Measurements from ENCODE around the gene ARHGEF3.

ARHGEF3 gene

DNA sequence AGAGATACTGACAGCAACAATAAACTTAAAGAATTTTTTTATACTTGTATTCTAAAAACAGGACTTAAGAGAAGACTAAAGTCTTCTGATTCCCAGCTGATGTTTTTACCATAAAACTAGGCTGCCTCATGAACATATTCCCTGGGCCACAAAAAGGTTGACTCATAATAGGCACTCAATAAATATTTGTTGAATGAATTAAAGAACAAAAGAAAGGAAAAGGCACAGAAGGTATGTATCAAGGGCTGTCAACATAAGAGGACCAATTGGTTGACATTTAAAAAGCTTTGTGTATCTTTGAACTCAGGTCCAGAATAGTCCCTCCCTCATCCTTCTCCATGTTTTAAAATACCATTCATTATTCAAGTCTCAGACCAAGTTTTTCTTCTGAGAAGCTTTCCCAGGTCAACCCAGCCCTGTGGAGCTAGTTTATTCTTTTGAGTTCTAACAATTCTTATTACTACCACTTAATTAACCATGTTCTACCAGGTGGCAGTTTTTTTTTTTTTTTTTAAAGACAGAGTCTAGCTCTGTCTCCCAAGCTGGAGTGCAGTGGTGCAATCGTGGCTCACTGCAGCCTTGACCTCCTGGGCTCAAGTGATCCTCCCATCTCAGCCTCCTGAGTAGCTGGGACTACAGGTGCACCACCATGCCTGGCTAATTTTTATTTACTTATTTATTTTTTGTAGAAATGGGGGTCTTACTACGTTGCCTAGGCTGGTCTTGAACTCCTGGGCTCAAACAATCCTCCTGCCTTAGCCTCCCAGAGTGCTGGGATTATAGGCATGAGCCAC lies 17.5 kb upstream of the ARHGEF3 start:
- TF ChIP-seq, protein P1, sequence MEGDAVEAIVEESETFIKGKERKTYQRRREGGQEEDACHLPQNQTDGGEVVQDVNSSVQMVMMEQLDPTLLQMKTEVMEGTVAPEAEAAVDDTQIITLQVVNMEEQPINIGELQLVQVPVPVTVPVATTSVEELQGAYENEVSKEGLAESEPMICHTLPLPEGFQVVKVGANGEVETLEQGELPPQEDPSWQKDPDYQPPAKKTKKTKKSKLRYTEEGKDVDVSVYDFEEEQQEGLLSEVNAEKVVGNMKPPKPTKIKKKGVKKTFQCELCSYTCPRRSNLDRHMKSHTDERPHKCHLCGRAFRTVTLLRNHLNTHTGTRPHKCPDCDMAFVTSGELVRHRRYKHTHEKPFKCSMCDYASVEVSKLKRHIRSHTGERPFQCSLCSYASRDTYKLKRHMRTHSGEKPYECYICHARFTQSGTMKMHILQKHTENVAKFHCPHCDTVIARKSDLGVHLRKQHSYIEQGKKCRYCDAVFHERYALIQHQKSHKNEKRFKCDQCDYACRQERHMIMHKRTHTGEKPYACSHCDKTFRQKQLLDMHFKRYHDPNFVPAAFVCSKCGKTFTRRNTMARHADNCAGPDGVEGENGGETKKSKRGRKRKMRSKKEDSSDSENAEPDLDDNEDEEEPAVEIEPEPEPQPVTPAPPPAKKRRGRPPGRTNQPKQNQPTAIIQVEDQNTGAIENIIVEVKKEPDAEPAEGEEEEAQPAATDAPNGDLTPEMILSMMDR (conservative IDR thresholded peaks at IDR 0.05) = no peak
- TF ChIP-seq ZFX (IDR thresholded peaks at IDR 0.05) = no peak
- H3K27ac ChIP-seq = no peak overlapping the region

DNA sequence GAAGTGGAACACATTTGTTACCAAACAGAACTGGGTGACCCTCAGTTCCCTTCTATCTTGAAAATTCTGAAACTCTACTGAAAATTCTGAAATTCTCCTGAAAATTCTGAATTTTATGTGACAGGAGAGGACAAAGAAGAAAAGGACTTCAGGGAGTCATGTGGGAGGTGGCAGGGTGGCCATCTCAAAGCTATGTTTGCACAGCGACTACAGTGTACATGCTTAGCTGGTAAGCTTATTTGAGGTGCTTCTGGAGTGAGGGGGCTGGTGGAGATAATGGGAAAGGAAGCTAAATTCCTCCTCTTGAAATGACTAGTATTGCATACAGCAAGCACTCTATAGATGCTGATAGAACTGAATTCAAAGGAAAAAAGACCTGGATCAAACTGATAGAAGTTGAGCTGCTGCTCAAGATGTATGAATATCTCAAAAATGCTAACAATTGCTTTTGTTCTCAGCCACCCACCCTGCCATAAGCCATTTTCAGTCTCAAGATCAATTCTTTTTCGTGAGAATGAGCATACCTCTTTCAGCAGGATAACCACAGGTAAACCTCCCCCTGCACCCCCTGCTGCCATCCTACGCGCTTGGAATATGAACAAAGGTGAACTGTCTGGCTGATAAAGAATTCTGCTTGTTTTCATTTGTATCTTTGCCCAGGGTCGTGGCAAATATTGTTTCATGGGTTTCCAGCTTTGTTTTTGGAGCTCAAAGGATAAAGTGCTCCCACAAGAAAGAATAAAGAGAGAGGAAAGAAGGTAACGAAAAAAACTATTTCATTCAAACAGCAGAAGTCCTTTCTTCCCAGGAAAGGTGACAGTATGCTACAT lies 16.6 kb upstream of the ARHGEF3 start:
- TF ChIP-seq, protein P1 (conservative IDR thresholded peaks at IDR 0.05) = no peak
- TF ChIP-seq ZFX (IDR thresholded peaks at IDR 0.05) = no peak
- no peak overlapping the region for H3K27ac ChIP-seq

DNA sequence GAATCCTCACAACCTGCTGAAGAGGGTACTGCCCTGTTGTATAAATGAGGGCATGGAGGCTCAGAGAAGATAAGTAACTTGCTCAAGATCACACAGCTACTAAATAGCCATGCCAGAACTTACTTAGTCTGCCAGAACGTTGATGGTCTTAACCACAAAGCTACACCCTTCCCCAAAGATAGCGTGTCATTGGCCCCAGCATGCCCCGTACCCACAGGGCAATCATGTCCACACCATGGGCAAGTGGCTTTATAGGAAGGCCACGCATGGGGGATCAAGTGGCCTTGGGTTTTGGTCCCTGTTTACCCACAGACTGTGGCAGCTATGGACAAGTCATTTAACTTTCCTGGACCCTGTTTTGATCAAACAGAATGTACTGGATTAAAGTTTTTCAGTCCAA lies 15.9 kb upstream of the ARHGEF3 start:
- no peak overlapping the region for H3K27ac ChIP-seq
- no peak for TF ChIP-seq ZFX (IDR thresholded peaks at IDR 0.05)
- TF ChIP-seq, protein P1 (conservative IDR thresholded peaks at IDR 0.05) = no peak

DNA sequence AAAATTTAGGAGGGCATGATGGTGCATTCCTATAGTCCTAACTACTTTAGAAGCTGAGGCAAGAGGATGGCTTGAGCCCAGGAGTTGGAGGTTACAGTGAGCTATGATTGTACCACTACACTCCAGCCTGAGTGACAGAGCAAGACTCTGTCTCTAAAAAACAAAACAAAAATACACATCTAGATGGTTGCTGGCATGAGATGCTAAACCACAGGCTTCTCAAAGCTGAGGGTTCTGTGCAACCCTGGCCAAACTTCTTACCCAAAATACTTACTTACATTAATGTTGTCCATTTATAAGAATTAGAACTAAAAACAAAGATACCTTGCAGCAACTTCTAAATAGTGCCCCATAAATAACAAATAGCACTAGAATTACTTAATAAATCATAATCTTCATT lies 14.3 kb upstream of the ARHGEF3 start:
- no peak overlapping the region for H3K27ac ChIP-seq
- TF ChIP-seq, protein P1 (conservative IDR thresholded peaks at IDR 0.05) = no peak
- no peak for TF ChIP-seq ZFX (IDR thresholded peaks at IDR 0.05)

DNA sequence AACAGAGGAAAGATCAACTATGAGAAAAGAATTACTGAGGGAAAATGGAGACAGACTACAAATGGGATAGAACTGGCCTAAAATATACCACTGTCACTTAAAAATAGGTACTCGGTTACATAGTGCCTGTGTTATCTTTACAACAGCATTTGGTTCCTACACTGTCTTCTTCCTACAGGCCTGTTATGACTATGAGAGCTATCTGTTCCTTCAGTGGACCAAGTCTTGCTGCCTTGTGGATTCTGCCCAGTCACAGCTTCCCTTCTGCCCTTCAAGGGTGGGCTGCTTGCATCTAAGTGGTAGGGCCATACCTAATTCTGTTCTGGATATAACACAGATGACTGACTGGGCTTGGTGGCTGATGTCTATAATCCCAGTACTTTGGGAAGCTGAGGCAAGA lies 13.8 kb upstream of the ARHGEF3 start:
- no peak overlapping the region for H3K27ac ChIP-seq
- TF ChIP-seq, protein P1 (conservative IDR thresholded peaks at IDR 0.05) = no peak
- no peak for TF ChIP-seq ZFX (IDR thresholded peaks at IDR 0.05)

DNA sequence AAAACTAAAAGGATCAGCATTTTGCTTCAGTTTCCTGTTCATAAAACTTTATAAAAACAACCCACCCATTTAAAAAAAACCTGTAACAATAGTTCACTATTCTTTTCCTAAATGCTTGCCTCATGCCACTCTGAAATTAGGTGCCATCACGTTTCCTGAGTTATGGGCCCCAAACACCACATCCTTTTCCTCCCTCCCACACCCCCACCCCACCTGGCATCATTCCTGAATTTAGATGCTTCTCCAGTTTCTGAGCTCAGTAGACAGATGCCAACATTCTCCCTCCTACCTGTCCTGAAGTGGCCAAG lies 11.9 kb upstream of the ARHGEF3 start:
- TF ChIP-seq, protein P1 (conservative IDR thresholded peaks at IDR 0.05) = no peak
- TF ChIP-seq ZFX (IDR thresholded peaks at IDR 0.05) = no peak
- H3K27ac ChIP-seq = no peak overlapping the region
